AG09309 (cell line): Measurements from ENCODE around the gene CDC42BPA.

Source experiments
- DNase-seq: peaks from one replicate; pipeline ENCODE4 v3.0.0-alpha.2; 2010; ENCODE audit warnings: low read depth
- H3K4me3 ChIP-seq: 2 replicates; pipeline ENCODE4 v1.5.1; 2011; ENCODE audit warnings: mild to moderate bottlenecking, low read depth, low read length, moderate library complexity; ENCODE audit not compliant: control insufficient read depth
- CTCF ChIP-seq: IDR thresholded peaks from 2 replicates; pipeline ENCODE4 v1.5.1; 2011; ENCODE audit warnings: mild to moderate bottlenecking, low read depth, low read length, inconsistent platforms; ENCODE audit not compliant: insufficient read depth, control insufficient read depth; ENCODE audit errors: missing control alignments

CDC42BPA gene

GRCh38 chr1:226945106-226945857 lies 373.0 kb downstream of the CDC42BPA start:
- TF ChIP-seq CTCF, result no peak
- DNase-seq, result no peak
- H3K4me3 ChIP-seq, result no peak overlapping the region

- no peak overlapping the region for H3K4me3 ChIP-seq
- DNase-seq, result no peak
- no peak for TF ChIP-seq CTCF
Measured at GRCh38 chr1:226943927-226944326, 374.4 kb downstream of the CDC42BPA start.

GRCh38 chr1:226943156-226943555 lies 375.1 kb downstream of the CDC42BPA start:
- H3K4me3 ChIP-seq, result no peak overlapping the region
- no peak for DNase-seq

GRCh38 chr1:226942392-226942791 lies 375.9 kb downstream of the CDC42BPA start:
- TF ChIP-seq CTCF, result no peak
- H3K4me3 ChIP-seq, result no peak overlapping the region
- DNase-seq, result no peak

More at GRCh38 chr1:226943156-226943555, 375.1 kb downstream of the CDC42BPA start:
- TF ChIP-seq CTCF, result no peak

GRCh38 chr1:226940806-226941067 lies 377.6 kb downstream of the CDC42BPA start:
- H3K4me3 ChIP-seq, result peak overlapping the region; percentile 75
- DNase-seq, result no peak
- TF ChIP-seq CTCF, result no peak

GRCh38 chr1:226940029-226940805 lies 378.1 kb downstream of the CDC42BPA start, which contains the start of gene COQ8A:
Gene COQ8A, plus strand, starts transcription at chr1:226940294. Its CDS starts 21,092 bp downstream, at chr1:226961386.
- peak within 1 kb of the TSS; percentile 75 for H3K4me3 ChIP-seq
- DNase-seq, result peak; percentile 97
- no peak for TF ChIP-seq CTCF
